Stimulated activated CD4-positive, alpha-beta T cell treated with anti-CD3 and anti-CD28 coated beads, TNF-alpha, amount 100 ng/mL, for 4 hours (primary cell): ENCODE data around the gene BGLAP.

Experiments used
- DNase-seq, 3 experiments: peaks; one replicate each; pipeline ENCODE4 v3.0.0-alpha.2; 2020; ENCODE audit warnings: low read depth in 3 of 3

BGLAP gene

GRCh38 chr1:156291226-156292061 is 49.5 kb downstream of the BGLAP start:
- no peak for DNase-seq
